NCI-H2227 (cell line): ENCODE results near the gene EIF3I.
A peak's percentile ranks its signal among the peaks of the same experiment; 100 is the strongest.

ENCODE experiments used
- DNase-seq: peaks from one replicate; lab custom pipeline; 2025; ENCODE audit not compliant: unreplicated experiment; lab: John Stamatoyannopoulos, UW

EIF3I gene

GRCh38 chr1:32263744-32264143, 41.5 kb downstream of the EIF3I start:
- no peak for DNase-seq

- DNase-seq, result no peak
Measured at GRCh38 chr1:32265846-32266245, 43.6 kb downstream of the EIF3I start.

GRCh38 chr1:32266921-32267591, 44.8 kb downstream of the EIF3I start:
- no peak for DNase-seq

GRCh38 chr1:32269744-32270143, 47.5 kb downstream of the EIF3I start:
- no peak for DNase-seq

GRCh38 chr1:32272557-32273390, 50.6 kb downstream of the EIF3I start:
- DNase-seq, result no peak

- DNase-seq, result peak; percentile 26
Measured at GRCh38 chr1:32273391-32274208, 51.4 kb downstream of the EIF3I start.

- no peak for DNase-seq
Measured at GRCh38 chr1:32274646-32275340, 52.6 kb downstream of the EIF3I start.

GRCh38 chr1:32275424-32275823, 53.2 kb downstream of the EIF3I start:
- DNase-seq, result no peak

GRCh38 chr1:32276032-32276782, 54.0 kb downstream of the EIF3I start:
- DNase-seq, result no peak
